T-cell (primary cell): ENCODE data around the gene NLRP3. TPM values are rescaled to one million over a fixed set of nuclear protein-coding genes. Genes with fewer than 3 reads are reported as not detected.

ENCODE experiments used
- ATAC-seq, 4 experiments: fragments of 200-7000 bp in 3 of 4; fragments of 150-1000 bp in 1 of 4; cut with Tn5 transposase; replicated peaks in 1 of 4; 1 replicate in 3 of 4; 2 replicates in 1 of 4; pipeline ENCODE4 v1.10.0; 2021; ENCODE audit warnings: moderate library complexity in 3 of 4, mild to moderate bottlenecking in 2 of 4, moderate number of reproducible peaks in 1 of 4
- CTCF ChIA-PET, 2 donors: fragments of 300-600 bp; sonication (Branson Sonifier 250); formaldehyde crosslinking; loops; one replicate each; lab custom pipeline; 2022; ENCODE audit warnings: antibody characterized with exemption in 2 of 2; lab: Charles Lee
- POLR2A ChIA-PET, 2 donors: fragments of 300-600 bp; sonication (Branson Sonifier 250); formaldehyde crosslinking; loops; one replicate each; lab custom pipeline; 2022; ENCODE audit warnings: antibody characterized with exemption in 2 of 2; lab: Charles Lee
- DNase-seq, 35 experiments: peaks; one replicate each; pipeline versions ENCODE4 v3.0.0 to v3.0.0-alpha.2; 2013 to 2023
- H3K27ac ChIP-seq: one replicate; pipeline ENCODE4 v1.5.1; 2013; ENCODE audit warnings: low read length
- H3K27me3 ChIP-seq, 2 experiments: replicated peaks in 1 of 2; 1 replicate in 1 of 2; 2 replicates in 1 of 2; pipeline versions ENCODE4 v1.6.1 to v1.7.0; 2013; ENCODE audit warnings: low read length in 1 of 2, mixed read lengths in 1 of 2; ENCODE audit not compliant: control insufficient read depth in 2 of 2, insufficient read depth in 2 of 2; ENCODE audit errors: extremely low read depth in 1 of 2
- H3K36me3 ChIP-seq, 2 donors: 1 replicate in 1 of 2; 2 replicates in 1 of 2; pipeline versions ENCODE4 v1.6.1 to v1.7.0; 2013; ENCODE audit warnings: low read length in 1 of 2; ENCODE audit not compliant: control insufficient read depth in 2 of 2, insufficient read depth in 1 of 2; ENCODE audit errors: extremely low read depth in 1 of 2
- H3K4me1 ChIP-seq, 2 experiments: 1 replicate in 1 of 2; 2 replicates in 1 of 2; pipeline versions ENCODE4 v1.6.1 to v1.7.0; 2013; ENCODE audit warnings: low read length in 2 of 2, mixed read lengths in 1 of 2; ENCODE audit not compliant: insufficient read depth in 2 of 2, control insufficient read depth in 1 of 2; ENCODE audit errors: extremely low read depth in 1 of 2
- H3K4me3 ChIP-seq, 2 donors: 1 replicate in 1 of 2; 2 replicates in 1 of 2; pipeline versions ENCODE4 v1.5.1 to v1.7.0; 2013; ENCODE audit warnings: mild to moderate bottlenecking in 2 of 2, low read length in 1 of 2, moderate library complexity in 1 of 2; ENCODE audit not compliant: control insufficient read depth in 1 of 2; ENCODE audit errors: extremely low read depth in 1 of 2
- H3K9me3 ChIP-seq: 2 replicates; pipeline ENCODE4 v1.7.0; 2013
- H3K27ac Mint-ChIP-seq, 2 donors: one replicate each; pipeline ENCODE4 v1.8.0; 2020 to 2021; ENCODE audit warnings: mild to moderate bottlenecking in 2 of 2, mixed read lengths in 2 of 2
- H3K27me3 Mint-ChIP-seq, 2 donors: one replicate each; pipeline ENCODE4 v1.8.0; 2021 to 2022; ENCODE audit warnings: mixed read lengths in 2 of 2
- H3K36me3 Mint-ChIP-seq: one replicate; pipeline ENCODE4 v1.8.0; 2021; ENCODE audit warnings: mixed read lengths
- H3K4me1 Mint-ChIP-seq, 3 donors: one replicate each; pipeline ENCODE4 v1.8.0; 2020 to 2022; ENCODE audit warnings: mixed read lengths in 3 of 3, mild to moderate bottlenecking in 1 of 3
- H3K4me3 Mint-ChIP-seq, 3 donors: one replicate each; pipeline ENCODE4 v1.8.0; 2020 to 2022; ENCODE audit warnings: mild to moderate bottlenecking in 3 of 3, mixed read lengths in 3 of 3, moderate library complexity in 3 of 3
- H3K9me3 Mint-ChIP-seq, 3 donors: one replicate each; pipeline ENCODE4 v1.8.0; 2020 to 2022; ENCODE audit warnings: mixed read lengths in 3 of 3
- WGBS: methylation state at CpG from one replicate; pipeline ENCODE4 v1.1.5; 2013; ENCODE audit warnings: missing lambda C conversion rate; ENCODE audit not compliant: insufficient coverage; 5-methylcytosine and 5-hydroxymethylcytosine counted together
- total RNA-seq, 35 experiments: library from RNA in 6 of 35; stranded (reverse) in 6 of 35; fragments of 120-200 nt in 1 of 35; gene quantifications; one replicate each; pipeline versions ENCODE4 v1.2.1 to v1.2.4 and lab custom pipeline; 2013 to 2026

The NLRP3 gene
- total RNA-seq, 5 donors from 2014 or later (not counting 1 experiment from before 2014, with no cell fraction given) = 2.9 to 8.5 (median 5.1) TPM

- peak overlapping the region in 1 of 2 donors; percentile 21 for H3K4me3 ChIP-seq
- peak overlapping the region; percentile 59 to 78 (median 69) for H3K4me3 Mint-ChIP-seq
- H3K27ac ChIP-seq = peak overlapping the region; percentile 60
- WGBS = 29% methylated on average over 3 of the region's 11 CpGs
- H3K4me1 ChIP-seq = peaks cover 16 to 38% of the 10 kb centered on the region in 2 experiments
- no peaks in the 10 kb centered on the region for H3K27me3 ChIP-seq
- peak overlapping the region; percentile 95 to 96 for H3K27ac Mint-ChIP-seq
- H3K9me3 Mint-ChIP-seq = no peaks in the 10 kb centered on the region
- H3K4me1 Mint-ChIP-seq = peaks cover 41 to 54% (median 44%) of the 10 kb centered on the region in 3 donors
- H3K27me3 Mint-ChIP-seq = no peaks in the 10 kb centered on the region
- no peaks in the 10 kb centered on the region for H3K9me3 ChIP-seq
- no peaks in the 10 kb centered on the region for H3K36me3 ChIP-seq
- ChIA-PET POLR2A (interaction anchor here in 1 of 2 donors (0.5 kb wide), 1 partner anchor 20 kb away, joined by 4 read pairs; no protein-coding TSS in a partner anchor), CTCF (interaction anchor here in 1 of 2 donors (1.1 kb wide), 1 partner anchor 38 kb away, joined by 15 read pairs; no protein-coding TSS in a partner anchor)
- DNase-seq (peak in 9 of 35 experiments; percentile 5 to 53 (median 14)), ATAC-seq (peak; percentile 59 to 69 (median 62))
- no peaks in the 10 kb centered on the region for H3K36me3 Mint-ChIP-seq
Observed at GRCh38 chr1:247409869-247410544, 6.0 kb upstream of the NLRP3 start.

- Mint-ChIP-seq H3K9me3 (no peaks in the 10 kb centered on the region), H3K4me1 (peaks cover 54 to 62% (median 58%) of the 10 kb centered on the region in 3 donors), H3K27ac (peak overlapping the region in 1 of 2 donors; percentile 16), H3K4me3 (no peak overlapping the region), H3K36me3 (no peaks in the 10 kb centered on the region), H3K27me3 (no peaks in the 10 kb centered on the region)
- DNase-seq (no peak), ATAC-seq (no peak)
- WGBS = 94% methylated on average over 10 of the region's 13 CpGs
- no peaks in the 10 kb centered on the region for H3K9me3 ChIP-seq
- no peaks in the 10 kb centered on the region for H3K36me3 ChIP-seq
- peaks cover 17 to 50% of the 10 kb centered on the region in 2 experiments for H3K4me1 ChIP-seq
- ChIA-PET CTCF (no interaction called here), POLR2A (no interaction called here)
- peaks cover 0 to 3% of the 10 kb centered on the region in 2 experiments for H3K27me3 ChIP-seq
- H3K4me3 ChIP-seq = no peak overlapping the region
- no peak overlapping the region for H3K27ac ChIP-seq
Observed at GRCh38 chr1:247411621-247412327, 4.2 kb upstream of the NLRP3 start.

GRCh38 chr1:247417831-247418230, 1.9 kb downstream of the NLRP3 start:
- peak overlapping the region; percentile 21 to 91 (median 62) for H3K4me3 Mint-ChIP-seq
- Histone ChIP-seq H3K9me3 (no peaks in the 10 kb centered on the region), H3K4me1 (peaks cover 10 to 42% of the 10 kb centered on the region in 2 experiments), H3K27ac (no peak overlapping the region), H3K36me3 (no peaks in the 10 kb centered on the region), H3K4me3 (no peak overlapping the region), H3K27me3 (peaks cover 0 to 3% of the 10 kb centered on the region in 2 experiments)
- H3K27me3 Mint-ChIP-seq = no peaks in the 10 kb centered on the region
- H3K4me1 Mint-ChIP-seq = peaks cover 67 to 74% (median 69%) of the 10 kb centered on the region in 3 donors
- DNase-seq (no peak), ATAC-seq (no peak)
- H3K36me3 Mint-ChIP-seq = peaks cover 19% of the 10 kb centered on the region
- H3K27ac Mint-ChIP-seq = peak overlapping the region in 1 of 2 donors; percentile 56
- 87% methylated on average over 5 of the region's 5 CpGs for WGBS
- CTCF ChIA-PET = interaction anchor here in 1 of 2 donors (2.4 kb wide), 1 partner anchor 28 kb away, joined by 23 read pairs; no protein-coding TSS in a partner anchor
- no peaks in the 10 kb centered on the region for H3K9me3 Mint-ChIP-seq
- POLR2A ChIA-PET = no interaction called here

GRCh38 chr1:247419336-247419735, 3.4 kb downstream of the NLRP3 start:
- H3K4me3 ChIP-seq = no peak overlapping the region
- H3K9me3 Mint-ChIP-seq = no peaks in the 10 kb centered on the region
- CTCF ChIA-PET = no interaction called here
- H3K27me3 Mint-ChIP-seq = no peaks in the 10 kb centered on the region
- H3K4me1 Mint-ChIP-seq = peaks cover 67 to 72% (median 69%) of the 10 kb centered on the region in 3 donors
- POLR2A ChIA-PET = no interaction called here
- ATAC-seq (no peak), DNase-seq (no peak)
- peaks cover 3 to 9% of the 10 kb centered on the region in 2 donors for H3K36me3 ChIP-seq
- WGBS = 98% methylated on average over 6 of the region's 9 CpGs
- peaks cover 34% of the 10 kb centered on the region for H3K36me3 Mint-ChIP-seq
- peaks cover 10 to 42% of the 10 kb centered on the region in 2 experiments for H3K4me1 ChIP-seq
- H3K9me3 ChIP-seq = no peaks in the 10 kb centered on the region
- H3K27ac Mint-ChIP-seq = no peak overlapping the region
- H3K27ac ChIP-seq = no peak overlapping the region
- peaks cover 0 to 3% of the 10 kb centered on the region in 2 experiments for H3K27me3 ChIP-seq
- peak overlapping the region; percentile 24 to 91 (median 44) for H3K4me3 Mint-ChIP-seq

GRCh38 chr1:247421074-247421473, 5.1 kb downstream of the NLRP3 start:
- Mint-ChIP-seq H3K4me3 (peak overlapping the region; percentile 8 to 29 (median 25)), H3K27ac (peak overlapping the region in 1 of 2 donors; percentile 46), H3K4me1 (peaks cover 55 to 64% (median 58%) of the 10 kb centered on the region in 3 donors), H3K36me3 (peaks cover 51% of the 10 kb centered on the region), H3K9me3 (no peaks in the 10 kb centered on the region), H3K27me3 (no peaks in the 10 kb centered on the region)
- no peak overlapping the region for H3K27ac ChIP-seq
- peaks cover 6 to 28% of the 10 kb centered on the region in 2 experiments for H3K4me1 ChIP-seq
- H3K27me3 ChIP-seq = no peaks in the 10 kb centered on the region
- peaks cover 12 to 15% of the 10 kb centered on the region in 2 donors for H3K36me3 ChIP-seq
- ChIA-PET CTCF (interaction anchor here in 1 of 2 donors (1.2 kb wide), 1 partner anchor 30 kb away, joined by 7 read pairs; no protein-coding TSS in a partner anchor), POLR2A (interaction anchor here in 1 of 2 donors (0.7 kb wide), 1 partner anchor 310 kb away, joined by 3 read pairs; no protein-coding TSS in a partner anchor)
- ATAC-seq = no peak
- no peak for DNase-seq
- no peaks in the 10 kb centered on the region for H3K9me3 ChIP-seq
- no peak overlapping the region for H3K4me3 ChIP-seq
- no CpG with 5 or more reads among the region's 2 CpGs for WGBS

- no peak overlapping the region for H3K4me3 ChIP-seq
- no peaks in the 10 kb centered on the region for H3K27me3 Mint-ChIP-seq
- H3K27me3 ChIP-seq = no peaks in the 10 kb centered on the region
- H3K4me3 Mint-ChIP-seq = no peak overlapping the region
- H3K9me3 ChIP-seq = no peaks in the 10 kb centered on the region
- H3K36me3 Mint-ChIP-seq = peaks cover 61% of the 10 kb centered on the region
- WGBS = no CpG with 5 or more reads among the region's 6 CpGs
- DNase-seq (no peak), ATAC-seq (no peak)
- ChIA-PET POLR2A (no interaction called here), CTCF (no interaction called here)
- H3K27ac Mint-ChIP-seq = no peak overlapping the region
- no peaks in the 10 kb centered on the region for H3K9me3 Mint-ChIP-seq
- peaks cover 0 to 3% of the 10 kb centered on the region in 2 experiments for H3K4me1 ChIP-seq
- peaks cover 0 to 12% (median 8%) of the 10 kb centered on the region in 3 donors for H3K4me1 Mint-ChIP-seq
- no peak overlapping the region for H3K27ac ChIP-seq
- peaks cover 10 to 16% of the 10 kb centered on the region in 2 donors for H3K36me3 ChIP-seq
Observed at GRCh38 chr1:247429496-247429895, 13.5 kb downstream of the NLRP3 start.
